WTC11 (cell line): ENCODE measurements around the gene SLC25A12.

ENCODE experiments used
- CBFB ChIP-seq: sonication (generic); formaldehyde crosslinking; IDR thresholded peaks from 2 replicates; pipeline ENCODE4 v1.8.1; 2022; ENCODE audit warnings: mild to moderate bottlenecking, low read depth, missing genetic modification reagents
- ETV6 ChIP-seq: sonication (generic); formaldehyde crosslinking; IDR thresholded peaks from 2 replicates; pipeline ENCODE4 v1.8.1; 2022; ENCODE audit warnings: mild to moderate bottlenecking, missing genetic modification reagents
- FOXP1 ChIP-seq: sonication (generic); formaldehyde crosslinking; IDR thresholded peaks from 2 replicates; pipeline ENCODE4 v1.8.0; 2022; ENCODE audit warnings: missing genetic modification reagents, mild to moderate bottlenecking, moderate library complexity, borderline replicate concordance
- GABPB1 ChIP-seq: sonication (generic); formaldehyde crosslinking; IDR thresholded peaks from 2 replicates; pipeline ENCODE4 v1.8.1; 2023; ENCODE audit warnings: mild to moderate bottlenecking, missing genetic modification reagents
- KAT7 ChIP-seq: sonication (generic); formaldehyde crosslinking; IDR thresholded peaks from 2 replicates; pipeline ENCODE4 v1.8.1; 2023; ENCODE audit warnings: missing genetic modification reagents, mild to moderate bottlenecking, borderline replicate concordance
- SMAD4 ChIP-seq: sonication (generic); formaldehyde crosslinking; IDR thresholded peaks from 2 replicates; pipeline ENCODE4 v1.8.0; 2022; ENCODE audit warnings: mild to moderate bottlenecking, missing genetic modification reagents
- TF ChIP-seq, protein P1 (sequence below): fragments of 200-600 bp; IDR thresholded peaks from 2 replicates; pipeline ENCODE4 v1.8.0; 2022; ENCODE audit warnings: antibody characterized with exemption
- TF ChIP-seq, protein P2 (sequence below): sonication (generic); formaldehyde crosslinking; IDR thresholded peaks from 2 replicates; pipeline ENCODE4 v1.8.0; 2023; ENCODE audit warnings: mild to moderate bottlenecking, missing genetic modification reagents
- TF ChIP-seq, protein P3 (sequence below): sonication (generic); formaldehyde crosslinking; IDR thresholded peaks from 2 replicates; pipeline ENCODE4 v1.8.1; 2023; ENCODE audit warnings: mild to moderate bottlenecking, moderate library complexity, missing genetic modification reagents
- TF ChIP-seq, protein P4 (sequence below): sonication (generic); formaldehyde crosslinking; IDR thresholded peaks from 2 replicates; pipeline ENCODE4 v1.8.1; 2022; ENCODE audit warnings: low read depth, missing genetic modification reagents, borderline replicate concordance
- TF ChIP-seq, protein P5 (sequence below): sonication (generic); formaldehyde crosslinking; IDR thresholded peaks from 2 replicates; pipeline ENCODE4 v1.8.0; 2022; ENCODE audit warnings: mild to moderate bottlenecking, missing genetic modification reagents
- TF ChIP-seq, protein P6 (sequence below): sonication (generic); formaldehyde crosslinking; IDR thresholded peaks from 2 replicates; pipeline ENCODE4 v1.8.1; 2022; ENCODE audit warnings: mild to moderate bottlenecking, moderate library complexity, missing genetic modification reagents

DNA sequence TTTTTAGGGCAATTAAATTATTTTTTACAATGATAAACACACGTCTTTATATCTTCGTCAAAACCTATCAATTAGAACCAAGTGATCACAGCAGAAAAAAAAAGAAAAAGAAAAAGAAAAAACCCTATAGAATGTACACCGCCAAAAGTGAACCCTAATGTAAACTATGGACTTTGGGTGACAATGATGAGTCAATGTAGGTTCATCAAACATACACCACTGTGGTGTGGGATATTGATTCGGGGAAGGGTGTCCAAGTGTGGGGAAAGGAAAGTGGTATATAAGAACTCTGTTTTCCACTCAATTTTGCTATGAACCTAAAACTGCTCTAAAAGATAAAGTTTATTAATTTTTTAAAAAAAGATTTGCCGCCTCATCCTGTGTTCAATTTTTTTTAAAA lies 121.7 kb downstream of the SLC25A12 start:
- TF ChIP-seq SMAD4 = no peak
- no peak for TF ChIP-seq GABPB1 (CRISPR knock-in tag)
- TF ChIP-seq, protein P1, sequence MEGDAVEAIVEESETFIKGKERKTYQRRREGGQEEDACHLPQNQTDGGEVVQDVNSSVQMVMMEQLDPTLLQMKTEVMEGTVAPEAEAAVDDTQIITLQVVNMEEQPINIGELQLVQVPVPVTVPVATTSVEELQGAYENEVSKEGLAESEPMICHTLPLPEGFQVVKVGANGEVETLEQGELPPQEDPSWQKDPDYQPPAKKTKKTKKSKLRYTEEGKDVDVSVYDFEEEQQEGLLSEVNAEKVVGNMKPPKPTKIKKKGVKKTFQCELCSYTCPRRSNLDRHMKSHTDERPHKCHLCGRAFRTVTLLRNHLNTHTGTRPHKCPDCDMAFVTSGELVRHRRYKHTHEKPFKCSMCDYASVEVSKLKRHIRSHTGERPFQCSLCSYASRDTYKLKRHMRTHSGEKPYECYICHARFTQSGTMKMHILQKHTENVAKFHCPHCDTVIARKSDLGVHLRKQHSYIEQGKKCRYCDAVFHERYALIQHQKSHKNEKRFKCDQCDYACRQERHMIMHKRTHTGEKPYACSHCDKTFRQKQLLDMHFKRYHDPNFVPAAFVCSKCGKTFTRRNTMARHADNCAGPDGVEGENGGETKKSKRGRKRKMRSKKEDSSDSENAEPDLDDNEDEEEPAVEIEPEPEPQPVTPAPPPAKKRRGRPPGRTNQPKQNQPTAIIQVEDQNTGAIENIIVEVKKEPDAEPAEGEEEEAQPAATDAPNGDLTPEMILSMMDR = no peak
- TF ChIP-seq, protein P2, sequence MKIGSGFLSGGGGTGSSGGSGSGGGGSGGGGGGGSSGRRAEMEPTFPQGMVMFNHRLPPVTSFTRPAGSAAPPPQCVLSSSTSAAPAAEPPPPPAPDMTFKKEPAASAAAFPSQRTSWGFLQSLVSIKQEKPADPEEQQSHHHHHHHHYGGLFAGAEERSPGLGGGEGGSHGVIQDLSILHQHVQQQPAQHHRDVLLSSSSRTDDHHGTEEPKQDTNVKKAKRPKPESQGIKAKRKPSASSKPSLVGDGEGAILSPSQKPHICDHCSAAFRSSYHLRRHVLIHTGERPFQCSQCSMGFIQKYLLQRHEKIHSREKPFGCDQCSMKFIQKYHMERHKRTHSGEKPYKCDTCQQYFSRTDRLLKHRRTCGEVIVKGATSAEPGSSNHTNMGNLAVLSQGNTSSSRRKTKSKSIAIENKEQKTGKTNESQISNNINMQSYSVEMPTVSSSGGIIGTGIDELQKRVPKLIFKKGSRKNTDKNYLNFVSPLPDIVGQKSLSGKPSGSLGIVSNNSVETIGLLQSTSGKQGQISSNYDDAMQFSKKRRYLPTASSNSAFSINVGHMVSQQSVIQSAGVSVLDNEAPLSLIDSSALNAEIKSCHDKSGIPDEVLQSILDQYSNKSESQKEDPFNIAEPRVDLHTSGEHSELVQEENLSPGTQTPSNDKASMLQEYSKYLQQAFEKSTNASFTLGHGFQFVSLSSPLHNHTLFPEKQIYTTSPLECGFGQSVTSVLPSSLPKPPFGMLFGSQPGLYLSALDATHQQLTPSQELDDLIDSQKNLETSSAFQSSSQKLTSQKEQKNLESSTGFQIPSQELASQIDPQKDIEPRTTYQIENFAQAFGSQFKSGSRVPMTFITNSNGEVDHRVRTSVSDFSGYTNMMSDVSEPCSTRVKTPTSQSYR (CRISPR knock-in tag) = no peak
- TF ChIP-seq KAT7 = no peak
- TF ChIP-seq FOXP1 = no peak
- TF ChIP-seq, protein P3, sequence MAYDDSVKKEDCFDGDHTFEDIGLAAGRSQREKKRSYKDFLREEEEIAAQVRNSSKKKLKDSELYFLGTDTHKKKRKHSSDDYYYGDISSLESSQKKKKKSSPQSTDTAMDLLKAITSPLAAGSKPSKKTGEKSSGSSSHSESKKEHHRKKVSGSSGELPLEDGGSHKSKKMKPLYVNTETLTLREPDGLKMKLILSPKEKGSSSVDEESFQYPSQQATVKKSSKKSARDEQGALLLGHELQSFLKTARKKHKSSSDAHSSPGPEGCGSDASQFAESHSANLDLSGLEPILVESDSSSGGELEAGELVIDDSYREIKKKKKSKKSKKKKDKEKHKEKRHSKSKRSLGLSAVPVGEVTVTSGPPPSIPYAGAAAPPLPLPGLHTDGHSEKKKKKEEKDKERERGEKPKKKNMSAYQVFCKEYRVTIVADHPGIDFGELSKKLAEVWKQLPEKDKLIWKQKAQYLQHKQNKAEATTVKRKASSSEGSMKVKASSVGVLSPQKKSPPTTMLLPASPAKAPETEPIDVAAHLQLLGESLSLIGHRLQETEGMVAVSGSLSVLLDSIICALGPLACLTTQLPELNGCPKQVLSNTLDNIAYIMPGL = no peak
- TF ChIP-seq ETV6 (CRISPR knock-in tag) = no peak
- no peak for TF ChIP-seq CBFB
- TF ChIP-seq, protein P4, sequence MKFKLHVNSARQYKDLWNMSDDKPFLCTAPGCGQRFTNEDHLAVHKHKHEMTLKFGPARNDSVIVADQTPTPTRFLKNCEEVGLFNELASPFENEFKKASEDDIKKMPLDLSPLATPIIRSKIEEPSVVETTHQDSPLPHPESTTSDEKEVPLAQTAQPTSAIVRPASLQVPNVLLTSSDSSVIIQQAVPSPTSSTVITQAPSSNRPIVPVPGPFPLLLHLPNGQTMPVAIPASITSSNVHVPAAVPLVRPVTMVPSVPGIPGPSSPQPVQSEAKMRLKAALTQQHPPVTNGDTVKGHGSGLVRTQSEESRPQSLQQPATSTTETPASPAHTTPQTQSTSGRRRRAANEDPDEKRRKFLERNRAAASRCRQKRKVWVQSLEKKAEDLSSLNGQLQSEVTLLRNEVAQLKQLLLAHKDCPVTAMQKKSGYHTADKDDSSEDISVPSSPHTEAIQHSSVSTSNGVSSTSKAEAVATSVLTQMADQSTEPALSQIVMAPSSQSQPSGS (CRISPR knock-in tag) = no peak
- TF ChIP-seq, protein P5, sequence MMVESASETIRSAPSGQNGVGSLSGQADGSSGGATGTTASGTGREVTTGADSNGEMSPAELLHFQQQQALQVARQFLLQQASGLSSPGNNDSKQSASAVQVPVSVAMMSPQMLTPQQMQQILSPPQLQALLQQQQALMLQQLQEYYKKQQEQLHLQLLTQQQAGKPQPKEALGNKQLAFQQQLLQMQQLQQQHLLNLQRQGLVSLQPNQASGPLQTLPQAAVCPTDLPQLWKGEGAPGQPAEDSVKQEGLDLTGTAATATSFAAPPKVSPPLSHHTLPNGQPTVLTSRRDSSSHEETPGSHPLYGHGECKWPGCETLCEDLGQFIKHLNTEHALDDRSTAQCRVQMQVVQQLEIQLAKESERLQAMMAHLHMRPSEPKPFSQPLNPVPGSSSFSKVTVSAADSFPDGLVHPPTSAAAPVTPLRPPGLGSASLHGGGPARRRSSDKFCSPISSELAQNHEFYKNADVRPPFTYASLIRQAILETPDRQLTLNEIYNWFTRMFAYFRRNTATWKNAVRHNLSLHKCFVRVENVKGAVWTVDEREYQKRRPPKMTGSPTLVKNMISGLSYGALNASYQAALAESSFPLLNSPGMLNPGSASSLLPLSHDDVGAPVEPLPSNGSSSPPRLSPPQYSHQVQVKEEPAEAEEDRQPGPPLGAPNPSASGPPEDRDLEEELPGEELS (CRISPR knock-in tag) = no peak
- TF ChIP-seq, protein P6, sequence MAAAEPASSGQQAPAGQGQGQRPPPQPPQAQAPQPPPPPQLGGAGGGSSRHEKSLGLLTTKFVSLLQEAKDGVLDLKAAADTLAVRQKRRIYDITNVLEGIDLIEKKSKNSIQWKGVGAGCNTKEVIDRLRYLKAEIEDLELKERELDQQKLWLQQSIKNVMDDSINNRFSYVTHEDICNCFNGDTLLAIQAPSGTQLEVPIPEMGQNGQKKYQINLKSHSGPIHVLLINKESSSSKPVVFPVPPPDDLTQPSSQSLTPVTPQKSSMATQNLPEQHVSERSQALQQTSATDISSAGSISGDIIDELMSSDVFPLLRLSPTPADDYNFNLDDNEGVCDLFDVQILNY (CRISPR knock-in tag) = no peak
